HEK293 (cell line): ENCODE data around the gene CHERP.

Experiments
- BCL11A ChIP-seq: fragments of 450-650 bp; formaldehyde crosslinking; IDR thresholded peaks from 2 replicates; pipeline ENCODE4 v1.5.1; 2016; ENCODE audit warnings: low read depth, missing biosample characterization, missing genetic modification characterization
- GFI1B ChIP-seq: fragments of 450-650 bp; formaldehyde crosslinking; IDR thresholded peaks from 2 replicates; pipeline ENCODE4 v1.5.1; 2016; ENCODE audit warnings: missing biosample characterization, missing genetic modification characterization
- GLIS1 ChIP-seq: fragments of 450-650 bp; formaldehyde crosslinking; IDR thresholded peaks from 2 replicates; pipeline ENCODE4 v1.5.1; 2016; ENCODE audit warnings: missing biosample characterization, missing genetic modification characterization
- KLF10 ChIP-seq: fragments of 450-650 bp; IDR thresholded peaks from 2 replicates; pipeline ENCODE4 v1.5.1; 2018; ENCODE audit warnings: missing biosample characterization, mild to moderate bottlenecking, missing genetic modification characterization
- KLF16 ChIP-seq: fragments of 450-650 bp; formaldehyde crosslinking; IDR thresholded peaks from 2 replicates; pipeline ENCODE4 v1.5.1; 2017; ENCODE audit warnings: missing biosample characterization, missing genetic modification characterization
- PATZ1 ChIP-seq: fragments of 450-650 bp; formaldehyde crosslinking; IDR thresholded peaks from 2 replicates; pipeline ENCODE4 v1.5.1; 2016; ENCODE audit warnings: missing biosample characterization, missing genetic modification characterization
- YY1 ChIP-seq: fragments of 450-650 bp; formaldehyde crosslinking; IDR thresholded peaks from 2 replicates; pipeline ENCODE4 v1.5.1; 2018; ENCODE audit warnings: missing biosample characterization, missing genetic modification characterization
- ZBTB10 ChIP-seq: fragments of 450-650 bp; formaldehyde crosslinking; IDR thresholded peaks from 2 replicates; pipeline ENCODE4 v1.5.1; 2016; ENCODE audit warnings: missing biosample characterization, missing genetic modification characterization
- ZBTB26 ChIP-seq: fragments of 450-650 bp; formaldehyde crosslinking; optimal IDR thresholded peaks from 2 replicates; pipeline ENCODE3; 2016; ENCODE audit warnings: missing biosample characterization, mild to moderate bottlenecking, missing genetic modification characterization
- ZNF112 ChIP-seq: fragments of 450-650 bp; formaldehyde crosslinking; IDR thresholded peaks from 2 replicates; pipeline ENCODE4 v1.5.0; 2017; ENCODE audit warnings: missing biosample characterization, missing genetic modification characterization
- ZNF16 ChIP-seq: fragments of 450-650 bp; formaldehyde crosslinking; IDR thresholded peaks from 2 replicates; pipeline ENCODE4 v1.5.1; 2016; ENCODE audit warnings: low read depth, missing biosample characterization, missing genetic modification characterization
- ZNF19 ChIP-seq: fragments of 450-650 bp; formaldehyde crosslinking; IDR thresholded peaks from 2 replicates; pipeline ENCODE4; 2016; ENCODE audit warnings: missing biosample characterization, missing genetic modification characterization, low read depth
- ZNF221 ChIP-seq: fragments of 450-650 bp; formaldehyde crosslinking; IDR thresholded peaks from 2 replicates; pipeline ENCODE4 v1.5.1; 2017; ENCODE audit warnings: missing biosample characterization, missing genetic modification characterization, borderline replicate concordance
- ZNF341 ChIP-seq: fragments of 450-650 bp; formaldehyde crosslinking; IDR thresholded peaks from 2 replicates; pipeline ENCODE4; 2016; ENCODE audit warnings: low read depth, missing biosample characterization, missing genetic modification characterization
- ZNF350 ChIP-seq: fragments of 450-650 bp; formaldehyde crosslinking; IDR thresholded peaks from 2 replicates; pipeline ENCODE4 v1.5.0; 2017; ENCODE audit warnings: missing biosample characterization, mild to moderate bottlenecking, missing genetic modification characterization
- ZNF473 ChIP-seq: fragments of 450-650 bp; formaldehyde crosslinking; IDR thresholded peaks from 2 replicates; pipeline ENCODE4 v1.5.1; 2017; ENCODE audit warnings: missing biosample characterization, missing genetic modification characterization
- ZNF518A ChIP-seq: fragments of 450-650 bp; formaldehyde crosslinking; conservative IDR thresholded peaks from 2 replicates; pipeline ENCODE4 v1.5.1; 2016; ENCODE audit warnings: low read depth, missing biosample characterization, missing genetic modification characterization
- ZNF621 ChIP-seq: fragments of 450-650 bp; formaldehyde crosslinking; IDR thresholded peaks from 2 replicates; pipeline ENCODE4 v1.5.1; 2017; ENCODE audit warnings: missing biosample characterization, missing genetic modification characterization
- ZNF660 ChIP-seq: fragments of 450-650 bp; IDR thresholded peaks from 2 replicates; pipeline ENCODE4 v1.5.1; 2018; ENCODE audit warnings: missing biosample characterization, mild to moderate bottlenecking, missing genetic modification characterization
- ZNF692 ChIP-seq: fragments of 450-650 bp; formaldehyde crosslinking; IDR thresholded peaks from 2 replicates; pipeline ENCODE4 v1.5.1; 2016; ENCODE audit warnings: missing biosample characterization, missing genetic modification characterization
- ZNF707 ChIP-seq: fragments of 450-650 bp; formaldehyde crosslinking; IDR thresholded peaks from 2 replicates; pipeline ENCODE4 v1.5.1; 2016; ENCODE audit warnings: missing biosample characterization, missing genetic modification characterization
- ZSCAN4 ChIP-seq: fragments of 450-650 bp; formaldehyde crosslinking; IDR thresholded peaks from 2 replicates; pipeline ENCODE4 v1.5.1; 2017; ENCODE audit warnings: missing biosample characterization, missing genetic modification characterization
- ZXDB ChIP-seq: fragments of 450-650 bp; formaldehyde crosslinking; IDR thresholded peaks from 2 replicates; pipeline ENCODE4 v1.5.1; 2016; ENCODE audit warnings: missing biosample characterization, missing genetic modification characterization

CHERP gene

GRCh38 chr19:16590876-16591802 lies 48.9 kb upstream of the CHERP start (continued):
- no peak for TF ChIP-seq ZNF621 (tag by site-specific recombination)
- TF ChIP-seq ZNF518A (tag by site-specific recombination) = peak; percentile 98
- TF ChIP-seq ZNF341 (tag by site-specific recombination) = peak; percentile 50
- no peak for TF ChIP-seq ZNF692 (tag by site-specific recombination)
- no peak for TF ChIP-seq GLIS1 (tag by site-specific recombination)
- no peak for TF ChIP-seq ZBTB26
- no peak for TF ChIP-seq ZNF112 (tag by site-specific recombination)
- no peak for TF ChIP-seq ZNF707 (tag by site-specific recombination)
- no peak for TF ChIP-seq ZBTB10
- no peak for TF ChIP-seq ZNF16
- TF ChIP-seq ZNF350 (tag by site-specific recombination) = no peak
- no peak for TF ChIP-seq ZSCAN4 (tag by site-specific recombination)
- TF ChIP-seq KLF16 (tag by site-specific recombination) = no peak
- TF ChIP-seq PATZ1 (tag by site-specific recombination) = no peak
- TF ChIP-seq ZNF473 (tag by site-specific recombination) = no peak
- TF ChIP-seq YY1 (tag by site-specific recombination) = no peak
- peak; percentile 78; the same call in 1 of the 2 replicates for TF ChIP-seq GFI1B (tag by site-specific recombination)
- peak; percentile 78 for TF ChIP-seq ZNF19 (tag by site-specific recombination)
- no peak for TF ChIP-seq ZNF660 (tag by site-specific recombination)
- TF ChIP-seq ZXDB = peak; percentile 89
- TF ChIP-seq KLF10 (tag by site-specific recombination) = no peak
- no peak for TF ChIP-seq BCL11A (tag by site-specific recombination)
- TF ChIP-seq ZNF221 (tag by site-specific recombination) = no peak; the same call in 1 of the 2 replicates
